IMR-90 (cell line): ENCODE data around the gene MTMR3. TPM values are rescaled to one million over a fixed set of nuclear protein-coding genes. Genes with fewer than 3 reads are reported as not detected.
A peak's percentile ranks its signal among the peaks of the same experiment; 100 is the strongest.

Experiments used
- ATAC-seq: fragments of 200-7000 bp; cut with Tn5 transposase; 2 replicates; pipeline ENCODE4 v1.9.1; 2020; ENCODE audit warnings: low read depth, mild to moderate bottlenecking, moderate library complexity
- BruUV-seq: library from RNA; stranded (reverse); fragments of 400-500 nt; replicated peaks from 2 replicates; lab custom pipeline; 2021; lab: Mats Ljungman, UMichigan
- CTCF ChIA-PET: fragments of 300-600 bp; formaldehyde crosslinking; extraction: SDS; loops from one replicate; lab custom pipeline; 2021; ENCODE audit warnings: antibody characterized with exemption; lab: Yijun Ruan, JAX
- POLR2A ChIA-PET: fragments of 300-600 bp; sonication (Branson Sonifier 250); formaldehyde crosslinking; loops from one replicate; lab custom pipeline; 2022; ENCODE audit warnings: antibody characterized with exemption; ENCODE audit not compliant: unreplicated experiment; lab: Charles Lee
- DNase-seq: peaks from one replicate; pipeline ENCODE4 v3.0.0; 2013
- H2AFZ ChIP-seq: replicated peaks from 2 replicates; pipeline ENCODE3; 2013; ENCODE audit warnings: low read length, mild to moderate bottlenecking; ENCODE audit not compliant: poor library complexity
- H2AK5ac ChIP-seq: 2 replicates; pipeline ENCODE4 v1.6.1; 2013; ENCODE audit warnings: low read depth, low read length, inconsistent platforms
- H2AK9ac ChIP-seq: replicated peaks from 2 replicates; pipeline ENCODE3; 2013; ENCODE audit warnings: mild to moderate bottlenecking, low read depth, low read length, moderate library complexity; ENCODE audit not compliant: poor library complexity
- H2BK120ac ChIP-seq: 2 replicates; pipeline ENCODE4 v1.6.1; 2013; ENCODE audit warnings: low read depth, low read length, inconsistent platforms
- H2BK15ac ChIP-seq: 3 replicates; pipeline ENCODE4 v1.6.1; 2013; ENCODE audit warnings: low read depth, low read length, inconsistent platforms
- H2BK20ac ChIP-seq: 2 replicates; pipeline ENCODE4 v1.6.1; 2013; ENCODE audit warnings: low read depth, mild to moderate bottlenecking, inconsistent platforms, low read length, moderate library complexity
- H2BK5ac ChIP-seq: 2 replicates; pipeline ENCODE4 v1.6.1; 2013; ENCODE audit warnings: mild to moderate bottlenecking, low read depth, low read length, inconsistent platforms; ENCODE audit not compliant: poor library complexity, severe bottlenecking
- H3K14ac ChIP-seq: replicated peaks from 2 replicates; pipeline ENCODE4 v1.6.1; 2013; ENCODE audit warnings: low read depth, low read length, inconsistent platforms
- H3K18ac ChIP-seq: 2 replicates; pipeline ENCODE4 v1.6.1; 2013; ENCODE audit warnings: low read depth, low read length, control low read depth
- H3K23ac ChIP-seq: 2 replicates; pipeline ENCODE4 v1.6.1; 2013; ENCODE audit warnings: low read depth, low read length, inconsistent platforms
- H3K27ac ChIP-seq: 2 replicates; pipeline ENCODE4 v1.5.1; 2013; ENCODE audit warnings: mild to moderate bottlenecking, control low read depth, low read length; ENCODE audit not compliant: insufficient read depth
- H3K27me3 ChIP-seq: 2 replicates; pipeline ENCODE4 v1.6.1; 2013; ENCODE audit warnings: low read length; ENCODE audit not compliant: control insufficient read depth, insufficient read depth
- H3K36me3 ChIP-seq: 2 replicates; pipeline ENCODE4 v1.6.1; 2013; ENCODE audit warnings: low read length, mixed read lengths; ENCODE audit not compliant: control insufficient read depth, insufficient read depth
- H3K4ac ChIP-seq: 2 replicates; pipeline ENCODE4 v1.6.1; 2013; ENCODE audit warnings: low read depth, low read length, inconsistent platforms
- H3K4me1 ChIP-seq: 2 replicates; pipeline ENCODE4 v1.6.1; 2013; ENCODE audit warnings: low read length, mixed read lengths; ENCODE audit not compliant: control insufficient read depth, insufficient read depth
- H3K4me2 ChIP-seq: 2 replicates; pipeline ENCODE4 v1.6.1; 2013; ENCODE audit warnings: low read depth, mild to moderate bottlenecking, control low read depth, low read length, moderate library complexity
- H3K4me3 ChIP-seq: 2 replicates; pipeline ENCODE4 v1.5.1; 2013; ENCODE audit warnings: low read depth, mild to moderate bottlenecking, control low read depth, low read length, moderate library complexity; ENCODE audit not compliant: insufficient read depth
- H3K56ac ChIP-seq: 2 replicates; pipeline ENCODE4 v1.6.1; 2013; ENCODE audit warnings: low read length, inconsistent platforms; ENCODE audit not compliant: insufficient read depth; ENCODE audit errors: extremely low read depth
- H3K79me1 ChIP-seq, 2 experiments: 2 replicates each; pipeline ENCODE4 v1.6.1; 2013; ENCODE audit warnings: low read length in 2 of 2, inconsistent platforms in 1 of 2, low read depth in 1 of 2
- H3K9ac ChIP-seq: 2 replicates; pipeline ENCODE4 v1.6.1; 2013; ENCODE audit warnings: low read depth, low read length, control low read depth
- H3K9me1 ChIP-seq: 2 replicates; pipeline ENCODE4 v1.6.1; 2013; ENCODE audit warnings: low read length, inconsistent platforms; ENCODE audit not compliant: insufficient read depth
- H3K9me3 ChIP-seq: 2 replicates; pipeline ENCODE4 v1.6.1; 2013; ENCODE audit warnings: low read length; ENCODE audit not compliant: control insufficient read depth, insufficient read depth
- H4K20me1 ChIP-seq: 2 replicates; pipeline ENCODE4 v1.6.1; 2013; ENCODE audit warnings: low read length, inconsistent platforms; ENCODE audit not compliant: insufficient read depth
- H4K5ac ChIP-seq: 2 replicates; pipeline ENCODE4 v1.6.1; 2013; ENCODE audit warnings: mild to moderate bottlenecking, low read depth, low read length, control low read depth
- H4K8ac ChIP-seq, 2 experiments: 2 replicates each; pipeline ENCODE4 v1.6.1; 2013; ENCODE audit warnings: low read depth in 2 of 2, low read length in 2 of 2, control low read depth in 1 of 2, inconsistent platforms in 1 of 2
- H4K91ac ChIP-seq: 2 replicates; pipeline ENCODE4 v1.6.1; 2013; ENCODE audit warnings: low read depth, low read length, inconsistent platforms; ENCODE audit not compliant: insufficient read depth
- CEBPB ChIP-seq: IDR thresholded peaks from 2 replicates; pipeline ENCODE4 v1.6.1; 2012; ENCODE audit warnings: low read depth, low read length, improper control_type of control experiment
- FOS ChIP-seq: fragments of 150-350 bp; IDR thresholded peaks from 2 replicates; pipeline ENCODE4 v1.6.1; 2016; ENCODE audit warnings: low read depth, low read length
- WGBS, 2 experiments: methylation state at CpG; one replicate each; pipeline versions ENCODE4 v1.1.5 to v1.1.7; 2013; ENCODE audit warnings: missing lambda C conversion rate in 2 of 2; ENCODE audit not compliant: insufficient read length in 1 of 2; ENCODE audit errors: extremely low coverage in 2 of 2; 5-methylcytosine and 5-hydroxymethylcytosine counted together
- dilution Hi-C: fragments of 300-500 bp; cut with HindIII; formaldehyde crosslinking; loops from one replicate; pipeline ENCODE4 v1.14.3; 2018; ENCODE audit warnings: low sequenced_read_pairs; ENCODE audit not compliant: unreplicated experiment
- in situ Hi-C: fragments of 300-500 bp; cut with MboI; formaldehyde crosslinking; loops from 3 replicates; pipeline ENCODE4 v1.14.3; 2019; ENCODE audit warnings: low sequenced_read_pairs, inconsistent platforms, mixed read lengths
- intact Hi-C: fragments of 100-400 bp; cut with micrococcal nuclease; formaldehyde crosslinking; loops from 2 replicates; pipeline ENCODE4 v1.10.0; 2022
- polyA plus RNA-seq, 3 experiments: library from polyadenylated mRNA; depleted of rRNA; stranded (reverse); fragments of >200 nt; gene quantifications; 2 replicates each; pipeline ENCODE4 v1.2.3, GENCODE V29; 2012; ENCODE audit warnings: low replicate concordance in 1 of 3
- total RNA-seq: library from RNA; depleted of rRNA; stranded (reverse); fragments of >200 nt; gene quantifications from 2 replicates; pipeline ENCODE4 v1.2.3, GENCODE V29; 2012

Gene MTMR3
- total and polyA plus RNA-seq, 2 of the 4 experiments (the other 2 are of a cell fraction), result 21.3 to 29.4 TPM

GRCh38 chr22:29947410-29948384 lies 64.7 kb downstream of the MTMR3 start:
- Histone ChIP-seq H3K14ac (no peak overlapping the region), H4K20me1 (peaks cover 59% of the 10 kb centered on the region), H2BK120ac (no peak overlapping the region), H2AK5ac (no peak overlapping the region), H2BK5ac (peak overlapping the region; percentile 4), H3K9ac (no peak overlapping the region; the same call in 1 of the 2 replicates), H2BK20ac (no peak overlapping the region), H2AFZ (no peak overlapping the region), H3K4ac (no peak overlapping the region), H2AK9ac (no peak overlapping the region), H4K91ac (no peak overlapping the region), H4K8ac (no peak overlapping the region), H3K23ac (no peak overlapping the region), H3K4me3 (no peak overlapping the region), H2BK15ac (no peak overlapping the region), H3K9me1 (peaks cover 10% of the 10 kb centered on the region), H3K79me1 (peaks cover 13 to 66% of the 10 kb centered on the region in 2 experiments), H3K36me3 (no peaks in the 10 kb centered on the region), H3K4me1 (peaks cover 8% of the 10 kb centered on the region), H3K27me3 (no peaks in the 10 kb centered on the region), H3K27ac (no peak overlapping the region), H3K9me3 (no peaks in the 10 kb centered on the region), H3K18ac (no peak overlapping the region), H3K56ac (no peak overlapping the region), H3K4me2 (peak overlapping the region; percentile 33; the same call in 1 of the 2 replicates), H4K5ac (no peak overlapping the region)
- no TSS peak for BruUV-seq
- in situ Hi-C loops (no loop called here), dilution Hi-C loops (no loop called here), intact Hi-C loops (no loop called here)
- TF ChIP-seq CEBPB (no peak), FOS (no peak)
- ATAC-seq (peak; percentile 38), DNase-seq (peak; percentile 47)
- WGBS, 2 experiments, result no CpG with 5 or more reads among the region's 4 CpGs
- CTCF ChIA-PET, result interaction anchor here (0.6 to 1.1 kb wide), 3 partner anchors 9 to 20 kb away, joined by 3 read pairs; no protein-coding TSS in a partner anchor
- POLR2A ChIA-PET, result no interaction called here
